ENCODE measurements around the gene CHST10.
"Not testable (repeated sequence)": the region's sequence is repeated elsewhere in the genome, so short reads cannot be mapped to it uniquely, and the experiment has no call there.

CHST10 gene

DNA sequence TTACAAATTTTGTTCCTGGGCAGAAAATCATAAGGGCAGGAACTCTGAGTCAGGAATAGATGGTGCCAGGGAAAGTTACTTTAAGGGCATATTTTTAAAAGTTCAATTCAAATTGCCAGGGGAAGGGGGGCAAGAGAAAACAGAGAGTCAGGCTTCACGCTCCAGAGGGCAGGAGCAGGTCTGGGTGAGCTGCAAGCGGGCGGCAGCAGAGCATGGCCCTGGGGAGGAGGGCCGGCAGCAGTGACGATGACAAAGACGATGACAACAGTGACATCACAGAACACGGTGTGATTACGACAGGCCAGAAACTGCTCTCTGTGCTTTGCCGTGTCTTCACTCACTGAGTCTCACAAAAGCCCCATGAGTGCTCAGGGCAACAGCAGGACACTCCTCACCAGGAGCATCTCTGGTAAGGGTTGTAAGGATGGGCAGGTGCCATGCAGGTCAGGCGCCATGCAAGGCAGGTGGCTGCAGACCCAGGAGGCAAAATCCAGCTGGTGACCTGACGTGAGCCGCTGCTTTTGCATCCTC is 23.3 kb downstream of the CHST10 start:
- DNase-seq (ENCODE audit: extremely low read depth in 1 of 2, low read depth in 1 of 2), result no peak

DNA sequence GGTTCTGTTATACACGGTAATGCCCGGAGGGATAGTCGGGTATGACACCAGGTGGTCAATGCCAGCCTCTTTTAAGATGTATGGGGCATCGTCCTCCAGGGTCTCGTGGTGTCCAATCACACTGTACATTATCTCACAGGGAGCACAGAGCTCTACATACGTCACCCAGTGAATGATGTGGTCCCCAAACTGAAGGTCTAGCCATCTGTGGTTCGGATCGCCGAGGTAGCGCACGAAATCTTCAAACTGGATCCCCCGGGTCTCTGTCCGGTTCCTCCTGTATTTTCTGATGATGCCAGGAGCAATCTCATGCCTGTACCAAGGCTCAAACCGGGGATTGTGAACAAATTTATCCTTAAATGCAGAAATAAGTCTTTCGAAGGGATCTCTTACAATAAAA is 24.1 kb downstream of the CHST10 start:
- no peak for DNase-seq (ENCODE audit: extremely low read depth in 1 of 2, low read depth in 1 of 2)

DNA sequence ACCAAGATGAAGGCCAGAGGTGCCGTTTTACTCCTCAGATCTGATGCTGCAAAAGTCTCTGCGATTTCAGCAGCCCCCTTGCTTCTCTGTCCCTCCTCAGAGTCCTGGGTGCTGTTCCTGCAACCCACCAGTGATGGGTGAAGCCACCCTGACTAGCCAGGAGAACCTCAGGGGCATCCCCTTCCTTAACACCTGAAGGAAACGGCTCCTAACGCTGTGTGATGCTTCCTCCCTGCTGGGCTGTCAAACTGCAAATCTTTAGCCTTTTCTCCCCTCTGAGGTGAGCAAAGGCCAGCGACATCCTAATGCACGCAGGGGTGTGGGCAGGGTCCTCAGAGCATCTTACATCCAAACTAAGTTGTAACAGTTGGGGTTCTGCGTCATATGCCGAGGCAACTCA is 24.8 kb downstream of the CHST10 start:
- DNase-seq (ENCODE audit: extremely low read depth in 1 of 2, low read depth in 1 of 2), result no peak

DNA sequence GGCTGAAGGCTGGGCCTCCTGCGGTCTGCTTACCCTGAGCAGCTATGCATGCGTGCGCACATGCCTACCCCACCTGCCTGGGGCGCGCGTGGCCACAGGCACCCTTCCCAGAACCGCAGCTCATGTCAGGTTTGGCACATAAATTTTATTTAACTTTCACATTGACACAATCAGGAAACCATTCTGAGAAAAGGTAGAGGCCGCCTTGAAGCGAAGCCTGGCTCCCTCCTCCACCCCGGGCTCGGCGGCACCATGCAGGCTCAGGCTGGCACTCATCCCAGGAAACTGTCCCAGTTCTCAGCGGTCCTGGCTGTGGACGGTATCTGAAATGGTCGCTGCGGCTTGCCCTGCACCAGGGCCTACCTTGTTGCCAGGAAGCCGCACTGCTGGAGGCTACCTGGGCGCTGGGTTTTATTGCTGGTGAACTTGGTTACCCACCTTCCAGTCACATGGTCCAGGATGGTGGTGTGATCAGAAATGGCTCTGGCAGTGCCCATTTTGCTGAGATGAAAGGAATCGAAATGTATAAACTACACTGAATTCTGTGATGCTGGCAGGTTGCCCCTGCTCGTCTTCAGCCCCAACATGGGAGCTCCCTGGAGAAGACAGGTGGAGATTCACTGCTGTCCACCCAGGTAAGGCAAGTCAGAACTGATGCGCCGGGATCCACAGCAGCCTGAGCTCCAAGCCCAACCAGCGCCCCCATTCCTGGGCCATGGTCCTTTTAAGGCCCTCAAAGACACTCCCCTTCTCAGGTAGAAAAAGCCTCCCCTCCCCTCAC is 25.5 kb downstream of the CHST10 start:
- DNase-seq (ENCODE audit: extremely low read depth in 1 of 2, low read depth in 1 of 2), result no peak

DNA sequence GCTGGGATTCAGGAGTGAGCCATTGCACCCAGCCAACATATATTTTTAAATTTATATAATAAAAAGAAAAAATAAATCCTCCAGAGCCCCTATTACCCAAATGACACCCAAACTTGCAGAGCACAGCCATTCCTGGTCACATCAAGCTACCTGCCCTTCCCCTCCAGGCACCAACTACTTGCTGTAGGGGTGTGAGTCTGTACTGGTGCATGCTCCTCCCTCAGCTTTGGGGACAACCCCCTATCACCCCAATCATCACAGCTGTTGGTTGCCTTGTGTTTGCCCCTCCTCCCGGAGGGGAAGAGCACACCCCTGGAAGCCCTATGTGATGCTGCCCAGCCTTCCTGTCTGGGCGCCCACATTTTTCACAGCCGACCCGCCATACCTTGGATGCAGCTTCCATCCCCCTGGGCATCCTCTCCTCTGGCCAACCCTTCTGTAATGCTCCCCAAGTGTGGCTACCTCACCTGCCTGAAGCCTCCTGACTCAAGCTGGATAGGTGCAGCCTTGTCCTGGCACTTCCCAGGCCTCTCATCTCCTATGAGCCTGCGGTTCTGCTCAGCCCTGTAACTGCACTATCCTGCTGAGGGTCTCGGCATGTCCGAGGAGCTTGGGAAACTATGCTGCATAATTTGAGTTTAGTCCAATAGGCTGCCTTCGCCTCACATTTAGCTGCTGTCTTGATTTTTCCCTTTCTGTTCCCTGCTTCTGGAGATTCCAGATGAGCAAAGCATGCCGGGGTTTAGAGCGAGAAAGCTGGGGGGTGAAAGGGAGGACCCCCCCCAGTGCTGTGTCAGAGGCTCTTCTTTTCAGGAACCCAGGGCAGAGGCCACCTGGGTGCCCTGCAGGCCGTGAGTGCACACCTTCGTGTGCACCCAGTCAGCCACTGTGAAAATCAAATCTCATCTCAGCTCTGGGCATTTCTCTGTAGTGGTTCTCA is 27.2 kb downstream of the CHST10 start:
- no peak for DNase-seq (ENCODE audit: extremely low read depth in 1 of 2, low read depth in 1 of 2)

DNA sequence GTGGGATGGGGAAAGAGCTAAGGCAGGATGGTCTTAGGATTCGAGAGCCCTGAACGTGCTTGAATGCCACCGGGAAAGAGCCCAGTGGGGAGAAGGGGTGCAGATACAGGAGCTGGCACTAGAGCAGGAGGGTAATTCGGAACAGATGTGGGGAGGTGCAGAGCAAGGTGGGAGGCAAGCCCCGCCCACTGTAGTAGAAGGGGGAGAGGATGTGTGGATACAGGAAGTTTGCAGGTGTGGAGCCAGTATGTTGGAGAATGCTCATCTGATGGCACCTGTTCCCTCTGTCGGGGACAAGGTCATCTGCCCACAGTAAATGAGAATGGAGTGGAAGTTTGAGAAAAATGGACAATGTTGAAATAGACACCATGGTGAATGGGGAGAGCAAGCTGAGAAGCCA is 28.8 kb downstream of the CHST10 start:
- no peak for DNase-seq (ENCODE audit: extremely low read depth in 1 of 2, low read depth in 1 of 2)

DNA sequence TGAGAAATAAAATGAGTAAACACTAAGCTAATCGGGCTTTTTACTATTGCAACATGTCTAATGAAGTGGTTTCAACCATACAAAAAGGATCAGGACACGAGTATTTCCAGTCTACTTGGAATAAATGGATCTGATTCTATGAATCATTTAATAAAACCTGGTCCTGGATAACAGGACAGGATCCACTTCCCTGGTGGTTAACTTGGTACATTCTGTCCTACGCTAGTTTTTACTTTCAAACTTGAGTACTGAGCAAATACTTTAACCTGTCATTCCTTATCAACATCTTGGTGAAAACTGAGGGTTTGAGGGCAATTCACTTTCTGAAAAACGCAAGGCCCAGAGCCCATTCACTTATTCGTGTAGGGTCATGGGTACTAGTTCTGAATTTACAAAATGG is 33.5 kb downstream of the CHST10 start:
- DNase-seq (ENCODE audit: extremely low read depth in 1 of 2, low read depth in 1 of 2), result no peak

DNA sequence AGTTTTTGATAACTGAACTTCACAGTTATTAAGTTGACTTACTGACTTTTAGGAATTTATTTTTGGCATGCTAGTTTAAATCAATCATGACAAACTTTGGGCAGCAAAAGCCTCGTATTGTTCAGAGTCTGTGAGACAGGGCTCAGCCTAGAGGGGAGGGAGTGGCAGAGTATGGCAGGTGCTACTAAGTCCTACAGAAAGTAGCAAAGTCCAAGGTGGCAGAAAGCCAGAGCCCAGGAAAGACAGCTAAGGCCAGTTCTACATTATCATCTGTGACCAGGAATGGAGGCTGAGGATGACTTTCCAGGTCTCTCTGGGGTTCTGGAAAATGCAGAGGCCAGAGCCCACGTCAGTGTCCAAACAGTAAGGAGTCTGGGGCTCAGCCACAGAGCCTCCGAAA is 34.2 kb downstream of the CHST10 start:
- DNase-seq (ENCODE audit: extremely low read depth in 1 of 2, low read depth in 1 of 2), result no peak

DNA sequence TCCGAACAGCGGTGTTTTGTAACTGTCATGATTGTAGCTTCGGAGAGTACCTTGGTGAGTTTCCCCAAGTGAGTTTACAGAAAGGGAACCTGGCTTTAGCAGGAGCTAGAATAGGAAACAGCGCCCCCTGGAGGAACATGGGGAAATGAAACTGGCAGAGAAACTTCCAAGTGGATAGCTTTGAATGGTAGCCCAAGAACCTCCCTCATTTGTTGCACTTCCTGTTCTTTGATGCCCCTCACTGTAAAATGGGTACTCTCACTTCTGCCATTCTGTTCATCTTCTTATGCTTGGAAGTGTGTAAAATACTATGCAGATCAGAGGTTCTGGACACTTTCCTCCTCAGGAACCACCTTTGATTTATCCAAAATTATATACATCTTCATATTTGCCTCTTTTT is 36.2 kb downstream of the CHST10 start:
- DNase-seq (ENCODE audit: extremely low read depth in 1 of 2, low read depth in 1 of 2), result peak; percentile 15 to 64

DNA sequence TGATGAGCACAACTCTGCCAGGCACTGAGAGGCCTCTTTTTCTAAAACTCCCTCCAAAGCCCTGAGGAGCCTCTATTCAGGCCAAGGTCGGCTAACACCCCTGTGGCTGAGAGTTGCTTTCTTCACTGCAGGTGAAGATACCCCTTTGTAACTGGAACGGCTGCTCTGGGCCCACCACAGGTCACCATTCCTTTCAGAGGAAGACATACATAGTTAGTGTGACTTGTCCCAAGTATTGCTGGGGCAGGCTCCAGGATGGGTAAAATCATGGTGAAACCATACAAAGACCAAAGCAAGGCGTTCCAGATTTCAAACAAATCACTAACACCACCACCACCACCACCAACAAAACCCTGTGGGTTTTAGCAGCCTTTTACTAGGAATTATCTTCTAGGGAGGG is 36.8 kb downstream of the CHST10 start:
- DNase-seq (ENCODE audit: extremely low read depth in 1 of 2, low read depth in 1 of 2), result no peak

DNA sequence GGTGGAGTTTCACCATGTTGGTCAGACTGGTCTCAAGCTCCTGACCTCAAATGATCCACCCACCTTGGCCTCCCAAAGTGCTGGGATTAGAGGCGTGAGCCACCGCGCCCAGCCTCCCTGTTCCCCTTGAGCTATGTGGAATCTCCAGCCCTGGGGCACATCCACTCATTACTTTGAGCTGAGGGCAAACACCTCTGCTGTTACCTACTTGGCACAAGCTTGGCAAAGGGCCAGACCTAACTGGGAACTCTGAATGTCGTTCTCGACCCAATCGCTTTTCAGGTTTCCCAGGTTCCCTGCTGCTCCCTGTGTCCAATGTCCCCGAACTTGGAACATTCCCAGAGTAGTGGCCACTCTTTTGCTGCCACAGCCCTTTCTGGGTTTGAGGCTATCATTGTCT is 40.6 kb downstream of the CHST10 start:
- DNase-seq (ENCODE audit: extremely low read depth in 1 of 2, low read depth in 1 of 2), result no peak

DNA sequence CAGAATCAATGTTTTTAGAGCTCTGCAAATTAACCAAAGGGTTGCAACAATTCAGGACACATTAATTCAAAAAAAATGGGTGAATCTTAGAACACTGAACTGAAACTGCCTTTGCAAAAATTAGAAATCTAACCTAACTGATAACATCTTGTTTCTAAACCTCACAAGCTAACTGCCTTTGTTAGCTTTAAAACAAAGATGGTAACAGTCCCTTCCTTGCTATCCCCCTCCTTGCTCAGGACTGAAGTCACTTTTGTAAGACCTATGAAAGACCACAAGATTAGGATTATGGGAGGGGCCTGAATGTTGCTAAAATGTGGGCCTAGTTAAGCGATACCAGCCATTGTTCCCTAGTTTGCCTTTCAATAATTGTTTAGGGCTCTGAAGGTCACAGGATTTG is 50.3 kb downstream of the CHST10 start:
- no peak for DNase-seq (ENCODE audit: extremely low read depth in 1 of 2, low read depth in 1 of 2)

DNA sequence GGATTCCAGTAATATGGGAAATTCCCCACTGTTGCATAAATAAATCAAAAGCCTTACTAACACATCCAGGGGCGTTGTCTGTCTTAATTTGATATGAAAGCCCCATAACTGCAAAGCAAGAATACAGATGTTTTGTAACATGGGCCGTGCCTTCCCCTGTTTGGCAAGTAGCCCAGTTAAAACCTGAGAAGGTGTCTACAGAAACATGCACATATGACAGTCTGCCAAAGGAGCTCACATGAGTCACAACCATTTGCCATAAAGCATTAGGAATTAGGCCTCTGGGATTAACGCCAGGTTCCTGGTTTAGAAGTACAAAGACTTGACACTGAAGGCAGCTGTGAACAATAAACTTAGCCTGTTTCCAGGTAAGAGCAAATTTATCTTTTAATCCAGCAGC is 52.0 kb downstream of the CHST10 start:
- no peak for DNase-seq (ENCODE audit: extremely low read depth in 1 of 2, low read depth in 1 of 2)

DNA sequence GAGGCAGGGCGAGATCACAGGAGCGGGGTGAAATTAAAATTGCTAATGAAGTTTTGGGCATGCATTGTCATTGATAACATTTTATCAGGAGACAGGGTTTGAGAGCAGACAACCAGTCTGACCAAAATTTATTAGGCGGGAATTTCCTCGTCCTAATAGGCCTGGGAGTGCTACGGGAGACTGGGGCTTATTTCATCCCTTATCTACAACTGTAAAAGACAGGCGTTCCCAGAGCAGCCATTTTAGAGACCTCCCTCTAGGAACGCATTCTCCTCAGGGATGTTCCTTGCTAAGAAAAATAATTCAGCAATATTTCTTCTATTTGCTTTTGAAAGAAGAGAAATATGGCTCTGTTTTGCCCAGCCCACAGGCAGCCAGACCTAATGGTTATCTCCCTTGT is 55.2 kb downstream of the CHST10 start:
- DNase-seq (ENCODE audit: extremely low read depth in 1 of 2, low read depth in 1 of 2), result not testable (repeated sequence)

DNA sequence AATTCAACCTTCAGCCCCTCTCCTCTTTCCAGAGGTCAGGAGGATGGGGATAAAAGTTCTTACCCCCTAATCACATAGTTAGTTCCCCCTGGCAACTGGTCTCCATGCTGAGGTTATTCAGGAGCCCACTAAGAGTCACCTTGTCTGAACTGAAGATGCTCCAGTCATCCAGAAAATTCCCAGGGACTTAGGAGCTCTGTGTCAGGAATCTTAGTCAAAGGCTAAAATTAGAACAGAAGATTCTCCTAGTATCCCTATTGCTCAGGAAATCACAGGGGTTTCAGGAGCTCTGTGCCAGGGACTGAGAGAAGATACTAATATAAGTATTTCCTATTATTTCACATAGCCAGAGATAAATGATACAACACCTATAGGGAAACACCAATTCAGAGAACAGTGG is 57.9 kb downstream of the CHST10 start:
- DNase-seq (ENCODE audit: extremely low read depth in 1 of 2, low read depth in 1 of 2), result no peak

DNA sequence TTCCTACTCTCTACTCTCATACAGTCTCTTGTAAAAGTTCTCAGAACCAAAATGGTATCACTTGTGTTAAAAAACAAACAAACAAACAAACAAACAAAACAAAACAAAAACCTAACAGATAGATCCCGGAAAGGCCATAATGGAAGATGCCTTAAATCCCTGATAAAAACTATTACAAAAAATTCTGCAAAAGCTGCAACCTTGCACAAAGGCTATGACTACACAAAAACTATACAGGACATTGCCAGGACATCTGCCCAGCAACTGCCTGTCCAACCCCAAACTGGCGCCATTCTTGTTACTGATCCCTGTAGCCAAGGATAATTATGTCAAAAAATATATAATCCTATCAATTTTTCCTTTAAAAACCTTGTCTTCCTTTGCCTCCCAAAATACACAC is 58.9 kb downstream of the CHST10 start:
- no peak for DNase-seq (ENCODE audit: extremely low read depth in 1 of 2, low read depth in 1 of 2)

DNA sequence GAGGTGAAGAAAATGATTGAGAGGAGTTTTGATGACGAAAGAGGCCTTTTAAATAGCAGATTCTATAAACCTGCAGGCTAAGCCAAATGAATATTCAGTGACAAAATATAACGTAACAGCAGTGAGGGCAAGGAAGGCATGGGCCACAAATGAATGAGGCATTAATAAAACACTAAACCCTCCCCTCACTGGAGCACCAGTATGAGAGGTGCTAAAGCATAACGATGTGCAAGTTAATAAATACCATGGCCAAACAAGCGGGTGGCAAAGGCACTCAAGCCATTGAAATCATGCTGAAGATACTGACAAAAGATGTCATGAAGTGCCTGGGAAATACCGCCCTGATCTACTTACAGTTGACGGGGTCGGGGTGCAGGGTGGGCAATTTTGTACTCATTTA is 64.9 kb downstream of the CHST10 start:
- no peak for DNase-seq (ENCODE audit: extremely low read depth in 1 of 2, low read depth in 1 of 2)

DNA sequence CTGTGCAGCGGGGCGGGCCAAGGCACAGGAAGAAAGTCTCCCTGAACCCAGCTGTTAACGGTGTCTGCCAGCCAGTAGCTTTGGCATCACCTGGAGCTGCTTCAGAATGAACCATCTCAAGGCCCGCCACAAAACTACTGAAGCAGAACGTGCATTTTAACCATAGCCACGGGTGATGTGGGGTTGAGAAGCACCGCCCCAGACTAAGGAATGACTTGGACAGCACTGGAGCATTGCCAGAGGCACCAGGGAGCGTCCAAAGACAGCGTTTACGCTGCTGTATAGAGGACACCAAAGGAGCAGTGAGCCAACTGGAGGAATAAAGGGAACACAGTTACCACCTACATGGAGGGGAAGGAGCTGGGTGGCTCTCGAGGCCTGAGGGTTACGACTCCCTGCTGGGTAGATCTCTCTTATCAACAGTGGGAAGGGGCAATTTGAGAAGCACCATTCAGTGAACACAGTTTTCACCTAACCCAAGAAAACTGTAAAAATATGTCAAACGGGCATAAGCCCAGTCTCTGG is 66.7 kb downstream of the CHST10 start:
- DNase-seq (ENCODE audit: extremely low read depth in 1 of 2, low read depth in 1 of 2), result no peak

DNA sequence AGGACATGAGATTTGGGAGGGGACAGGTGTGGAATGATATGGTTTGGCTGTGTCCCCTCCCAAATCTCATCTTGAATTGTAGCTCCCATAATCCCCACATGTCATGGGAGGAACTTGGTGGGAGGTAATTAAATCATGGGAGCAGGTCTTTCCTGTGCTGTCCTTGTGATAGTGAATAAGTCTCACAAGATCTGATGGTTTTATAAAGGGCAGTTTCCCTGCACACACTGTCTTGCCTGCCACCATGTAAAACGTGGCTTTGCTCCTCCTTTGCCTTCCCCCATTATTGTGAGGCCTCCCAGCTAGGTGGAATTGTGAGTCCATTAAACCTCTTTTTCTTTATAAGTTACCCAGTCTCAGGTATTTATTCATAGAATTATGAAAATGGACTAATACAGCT is 72.3 kb downstream of the CHST10 start:
- not testable (repeated sequence) for DNase-seq (ENCODE audit: extremely low read depth in 1 of 2, low read depth in 1 of 2)

DNA sequence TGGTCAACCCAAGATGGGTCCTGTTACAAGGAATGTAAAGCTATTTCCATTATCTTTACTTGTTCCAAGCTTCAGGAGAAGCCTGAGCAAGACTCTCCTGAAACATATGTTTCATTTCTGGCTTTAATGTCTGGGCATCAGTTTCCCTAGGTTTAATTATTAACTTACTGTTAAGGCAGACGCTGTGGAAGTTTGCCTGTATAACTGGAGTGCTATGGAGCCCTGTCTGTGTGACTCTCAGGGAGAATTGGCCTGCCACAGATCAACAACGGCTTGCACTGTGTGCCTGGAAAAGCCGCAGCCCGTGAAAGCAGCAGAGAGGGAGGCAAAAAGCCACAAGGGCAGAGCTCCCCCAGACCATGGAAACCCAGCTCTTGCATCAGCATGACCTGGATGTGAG is 73.0 kb downstream of the CHST10 start:
- DNase-seq (ENCODE audit: extremely low read depth in 1 of 2, low read depth in 1 of 2), result no peak

DNA sequence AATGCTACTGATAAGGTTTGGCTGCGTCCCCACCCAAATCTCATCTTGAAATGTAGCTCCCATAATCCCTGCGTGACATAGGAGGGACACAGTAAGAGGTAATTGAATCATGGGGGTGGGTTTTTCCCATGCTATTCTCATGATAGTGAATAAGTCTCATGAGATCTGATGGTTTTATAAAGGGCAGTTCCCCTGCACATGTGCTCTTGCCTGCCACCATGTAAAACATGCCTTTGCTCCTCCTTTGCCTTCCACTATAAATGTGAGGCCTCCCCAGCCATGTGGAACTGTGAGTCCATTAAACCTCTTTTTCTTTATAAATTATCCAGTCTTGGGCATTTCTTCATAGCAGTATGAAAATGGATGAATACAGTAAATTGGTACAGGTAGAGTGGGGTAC is 75.0 kb downstream of the CHST10 start:
- not testable (repeated sequence) for DNase-seq (ENCODE audit: extremely low read depth in 1 of 2, low read depth in 1 of 2)

Data from activated CD8-positive, alpha-beta memory T cell treated with anti-CD3 and anti-CD28 coated beads for 1 hour (primary cell).